OCI-M1 (cell line): ENCODE measurements around the gene MYOD1.

Experiments
- DNase-seq: peaks from one replicate; lab custom pipeline; 2025; lab: John Stamatoyannopoulos, UW

Gene MYOD1

DNA sequence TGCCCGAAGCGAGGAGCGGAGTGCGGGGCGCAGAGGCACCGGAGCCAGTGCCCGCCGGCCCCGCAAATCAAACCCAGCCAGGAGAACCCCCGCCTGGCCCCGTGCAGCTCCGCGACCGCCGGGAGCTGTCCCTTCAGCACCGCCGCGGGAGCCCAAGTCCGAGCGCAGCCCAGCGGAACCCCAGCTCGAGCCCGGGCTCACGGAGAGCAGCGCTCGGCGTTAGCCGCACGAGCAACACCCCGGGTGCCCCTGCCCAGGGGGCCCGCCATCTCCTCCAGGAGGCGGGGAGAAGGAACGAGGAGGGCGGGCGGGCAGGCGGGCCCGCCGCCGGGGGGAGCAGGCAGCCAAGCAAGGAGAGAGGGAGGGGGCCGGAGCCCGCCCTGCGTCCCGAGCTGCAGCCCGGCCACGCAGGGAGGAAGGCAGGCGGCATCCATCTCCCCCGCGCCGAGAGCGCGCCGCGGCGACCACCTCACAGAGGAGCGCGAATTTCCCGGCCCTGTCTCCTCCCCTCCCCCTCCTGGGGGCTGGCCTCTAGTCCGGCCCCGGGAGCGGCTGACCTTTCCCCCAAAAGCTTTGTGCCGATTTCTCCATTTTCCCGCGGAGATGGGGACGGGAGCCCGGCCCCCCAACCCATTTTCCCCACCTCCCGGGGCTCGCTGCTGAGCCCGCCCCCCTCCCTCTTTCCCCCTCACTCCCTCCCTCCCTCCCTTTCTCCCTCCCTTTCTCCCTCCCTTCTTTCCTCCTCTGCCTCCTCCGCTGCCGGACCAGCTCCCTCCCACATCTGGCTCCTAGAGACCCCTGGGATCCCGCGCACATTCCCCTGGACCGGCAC, 15.8 kb downstream of the MYOD1 start:
- DNase-seq = no peak

- DNase-seq = no peak
Measured at GRCh38 chr11:17735818-17736578, 16.6 kb downstream of the MYOD1 start.

GRCh38 chr11:17736579-17736893, 17.2 kb downstream of the MYOD1 start:
- DNase-seq = no peak

DNA sequence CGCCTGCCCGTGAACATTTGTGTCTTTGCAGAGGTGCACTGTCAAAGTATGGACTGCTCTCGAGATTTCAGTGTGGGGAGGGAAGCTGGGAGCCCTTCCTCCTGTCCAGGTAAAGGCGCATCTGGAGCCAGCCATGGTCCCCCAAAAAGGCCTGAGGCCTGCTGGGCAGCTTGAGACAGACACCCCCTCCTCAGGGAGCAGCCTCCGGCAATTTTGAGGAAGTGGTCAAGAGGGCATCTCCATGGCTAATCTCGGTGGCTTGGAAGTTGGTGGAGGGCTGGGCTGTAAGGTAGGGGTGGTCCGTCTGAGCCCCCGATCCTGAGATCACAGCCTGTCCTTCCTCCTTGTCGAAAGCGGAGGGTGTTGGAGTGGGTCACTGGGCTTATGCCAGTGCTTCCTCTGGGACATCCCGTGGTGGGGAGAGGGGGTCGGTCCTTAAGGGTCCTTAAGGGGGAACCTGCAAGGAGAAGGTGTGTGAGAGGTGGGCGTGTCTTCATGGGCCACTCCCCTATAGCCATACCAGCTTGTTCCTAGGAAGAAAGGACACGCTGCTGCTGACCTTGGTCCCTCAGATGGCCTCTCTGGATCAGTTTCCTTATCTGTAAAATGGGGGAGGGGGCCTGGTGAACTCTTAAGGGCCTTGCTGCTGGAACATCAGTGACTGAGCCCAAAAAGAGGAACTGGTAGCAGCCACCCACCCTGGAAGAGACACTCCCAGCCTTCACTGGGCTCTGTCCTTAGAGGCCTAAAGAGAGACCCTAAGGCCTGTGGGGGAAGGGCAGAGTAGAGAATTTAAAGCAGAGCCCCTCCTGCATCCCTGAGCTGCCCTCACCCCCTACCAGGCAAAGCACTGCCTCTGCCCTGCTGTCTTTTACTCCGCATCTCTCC, 17.8 kb downstream of the MYOD1 start:
- peak; percentile 86 for DNase-seq

GRCh38 chr11:17738151-17738973, 19.0 kb downstream of the MYOD1 start:
- peak; percentile 12 for DNase-seq

DNA sequence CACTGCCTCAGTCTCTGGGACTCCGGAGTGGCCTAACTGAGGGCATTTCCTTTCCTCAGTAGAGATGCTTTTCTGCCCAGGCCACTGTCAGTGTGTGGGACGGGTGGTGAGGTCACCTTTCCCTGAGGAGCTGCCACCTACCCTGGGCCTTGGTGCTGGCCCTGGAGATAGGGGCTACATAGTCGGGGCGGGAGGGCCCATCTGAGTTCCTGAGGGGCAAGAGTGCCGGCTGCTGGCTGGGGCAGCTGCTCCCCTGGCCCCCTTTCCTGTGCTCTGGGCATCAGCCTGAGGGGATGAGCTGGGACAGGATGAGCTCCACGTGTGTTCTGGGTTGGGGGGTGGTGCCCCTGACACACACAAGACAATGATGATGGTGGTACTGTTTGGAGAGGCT, 20.6 kb downstream of the MYOD1 start:
- no peak for DNase-seq

DNA sequence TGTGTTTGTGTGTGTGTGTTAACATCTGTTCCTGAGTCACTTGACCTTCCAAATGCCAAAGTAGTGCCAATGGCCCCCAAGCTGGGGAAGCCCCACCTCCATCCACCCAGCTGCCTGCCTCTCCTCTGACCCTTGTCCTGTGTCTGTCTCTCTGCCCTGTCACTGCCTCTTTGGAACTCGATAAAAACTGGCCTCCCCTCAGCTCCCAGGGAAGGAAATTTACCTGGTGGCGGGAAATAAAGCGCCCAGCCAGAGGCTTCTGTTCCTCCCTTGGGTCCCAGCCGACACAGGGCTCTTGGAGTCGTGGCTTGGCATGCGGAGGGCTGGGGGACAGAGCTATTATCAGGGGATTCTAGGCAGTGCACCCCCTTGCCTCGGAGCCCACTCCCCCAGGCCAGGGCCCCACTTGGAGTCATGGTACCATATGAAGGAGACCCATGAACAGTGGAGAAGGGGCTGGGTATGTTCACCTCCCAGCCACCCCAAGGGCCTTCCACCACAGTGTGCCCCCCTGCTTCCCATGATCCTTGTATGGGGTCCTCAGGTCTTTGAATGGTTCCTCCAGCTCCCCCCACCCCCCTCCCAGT, 21.4 kb downstream of the MYOD1 start:
- DNase-seq = no peak

GRCh38 chr11:17741487-17741886, 22.1 kb downstream of the MYOD1 start:
- no peak for DNase-seq

DNA sequence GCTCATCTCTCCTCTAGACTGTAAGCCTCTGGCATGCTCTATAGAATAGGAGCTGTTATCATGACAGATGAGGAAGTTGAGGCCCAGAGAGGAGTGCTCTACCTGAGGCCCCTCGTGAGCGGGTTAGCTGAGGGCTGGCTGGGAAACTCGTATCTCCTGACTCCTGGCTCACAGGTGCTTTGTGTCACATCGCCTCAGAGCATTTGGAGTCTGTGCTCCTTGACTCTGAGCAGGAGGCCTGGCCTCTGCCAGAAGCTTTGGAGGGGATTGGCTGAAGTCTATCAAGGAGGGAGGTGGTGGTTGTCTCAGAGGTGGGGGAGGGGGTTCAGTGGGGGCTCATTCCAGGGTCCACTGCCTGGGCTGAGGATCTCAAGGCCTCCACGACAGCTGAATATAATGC, 22.6 kb downstream of the MYOD1 start:
- no peak for DNase-seq

DNA sequence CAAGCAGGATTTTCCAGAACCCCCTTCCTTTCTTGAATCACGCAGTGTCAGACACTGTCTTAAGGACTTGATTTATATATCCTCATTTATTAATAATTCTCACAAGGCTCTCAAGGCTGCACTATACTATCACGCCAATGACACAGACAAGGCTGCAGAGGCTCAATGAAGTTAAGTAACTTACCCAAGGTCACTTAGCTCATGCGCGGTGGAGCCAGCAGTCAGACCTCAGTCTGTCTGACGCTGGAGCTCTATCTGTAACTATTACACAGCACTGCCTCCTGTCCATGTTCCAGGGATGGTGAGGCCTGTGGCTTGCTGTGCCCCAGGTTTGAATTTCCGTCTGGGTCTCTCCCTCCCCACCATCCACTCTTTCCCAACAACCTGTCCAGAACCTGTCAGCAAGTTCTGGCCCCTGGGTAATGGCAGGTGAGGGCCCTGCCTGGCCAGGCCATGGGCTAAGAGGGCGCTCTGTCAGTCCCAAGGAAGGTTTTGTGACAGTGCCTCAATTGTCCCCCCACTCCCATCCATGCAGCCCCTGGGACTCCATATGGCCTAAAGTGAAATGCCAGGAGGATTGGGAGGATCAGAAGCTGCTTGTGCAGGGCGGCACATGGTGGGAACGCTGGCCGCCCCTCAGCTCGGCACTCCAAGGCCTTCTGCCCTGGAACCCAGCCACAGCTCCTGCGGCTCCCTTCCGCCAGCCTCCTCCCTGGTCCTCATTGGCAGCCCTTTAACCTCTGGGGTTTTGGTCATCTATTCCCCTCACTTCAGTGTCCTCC, 23.8 kb downstream of the MYOD1 start:
- DNase-seq = no peak

DNA sequence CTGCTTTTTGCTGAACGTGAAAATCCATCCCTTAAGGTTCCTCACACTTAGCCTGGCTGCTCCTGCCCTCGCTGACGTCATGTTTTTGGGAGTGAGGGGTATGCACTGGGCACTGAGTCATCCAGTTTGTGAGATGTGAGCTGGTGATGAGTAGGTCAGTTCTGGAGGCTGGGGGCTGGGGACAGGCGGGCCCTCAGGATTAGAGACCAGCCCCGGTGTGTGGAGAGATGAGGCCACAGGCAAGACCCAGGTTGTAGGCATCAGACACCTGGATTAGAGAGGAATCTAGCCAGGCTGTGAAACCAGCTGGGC, 24.4 kb downstream of the MYOD1 start:
- no peak for DNase-seq

DNA sequence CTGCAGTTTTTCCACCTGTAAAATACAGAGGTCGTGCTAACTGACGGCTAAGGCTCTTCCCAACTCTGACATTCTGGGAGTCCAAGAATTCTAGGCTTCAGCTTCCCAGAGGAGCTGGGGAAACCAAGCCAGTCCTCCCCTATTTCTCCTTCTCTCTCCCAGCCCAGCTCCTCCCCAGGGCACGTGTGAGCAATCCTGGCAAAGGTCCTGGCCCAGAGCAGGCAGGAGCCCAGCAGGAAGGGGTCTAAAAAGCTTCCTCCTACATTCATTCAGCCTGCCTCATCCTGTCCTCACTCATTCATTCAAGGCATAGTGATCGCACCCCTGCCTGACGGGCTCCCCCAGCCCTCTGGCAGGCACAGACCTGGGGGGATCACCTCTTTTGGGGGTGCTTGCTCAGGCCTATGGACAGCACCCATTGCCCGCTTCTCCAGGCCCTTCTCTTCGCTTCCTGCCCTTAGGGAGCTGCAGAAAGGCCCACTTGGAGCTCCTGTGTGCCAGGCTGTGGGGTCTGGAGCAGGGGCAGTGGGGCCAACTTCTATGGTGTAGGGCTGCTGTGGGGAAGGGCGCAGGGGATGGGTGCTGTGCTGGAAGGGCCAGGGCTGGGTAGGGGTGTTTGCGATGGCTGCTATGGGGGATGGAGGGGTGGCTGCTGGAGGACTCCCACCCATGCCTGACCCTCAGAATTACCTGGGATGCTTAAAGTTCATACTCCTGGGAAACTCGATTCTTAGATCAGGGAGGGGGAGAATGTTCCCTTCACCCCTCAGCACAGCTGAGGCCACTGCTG, 25.0 kb downstream of the MYOD1 start:
- no peak for DNase-seq

DNA sequence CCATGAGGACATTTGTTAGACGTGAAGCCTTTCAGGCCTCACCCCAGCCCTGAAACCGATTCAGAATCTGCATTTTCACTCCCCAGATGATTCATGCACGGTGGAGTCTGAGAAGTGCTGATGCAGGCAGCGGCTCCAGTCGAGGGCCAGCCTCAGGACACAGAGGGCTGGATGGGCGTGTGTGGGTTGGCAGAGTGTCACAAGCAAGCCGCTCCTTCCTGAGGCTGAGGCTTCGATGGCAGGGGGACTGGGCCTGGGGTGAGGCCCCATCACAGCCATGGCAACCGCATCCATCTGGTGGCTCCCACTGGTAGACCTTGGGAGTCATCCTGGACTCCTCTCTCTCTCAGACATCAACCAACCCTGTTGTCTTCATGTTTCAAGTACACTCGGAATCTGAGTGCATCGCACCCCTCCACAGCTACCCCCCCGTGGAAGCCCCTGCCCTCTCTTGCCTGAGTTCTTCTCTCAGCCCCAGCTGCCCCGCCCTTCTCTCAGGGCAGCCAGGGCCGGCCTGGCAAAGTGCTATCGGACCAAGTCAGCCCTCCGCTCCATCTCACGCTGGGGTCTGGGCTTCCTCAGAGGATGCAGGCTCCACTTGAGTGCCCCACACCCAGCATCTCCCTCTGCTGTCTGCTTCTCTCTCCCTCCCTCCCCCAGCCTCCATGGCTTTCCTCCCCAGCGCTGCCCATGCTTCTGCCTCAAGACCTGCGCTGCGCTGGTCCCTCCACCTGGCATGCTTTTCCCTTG, 25.8 kb downstream of the MYOD1 start:
- DNase-seq = no peak

- no peak for DNase-seq
Measured at GRCh38 chr11:17746096-17746495, 26.7 kb downstream of the MYOD1 start.

- DNase-seq = no peak
Measured at GRCh38 chr11:17747131-17747955, 28.0 kb downstream of the MYOD1 start.

DNA sequence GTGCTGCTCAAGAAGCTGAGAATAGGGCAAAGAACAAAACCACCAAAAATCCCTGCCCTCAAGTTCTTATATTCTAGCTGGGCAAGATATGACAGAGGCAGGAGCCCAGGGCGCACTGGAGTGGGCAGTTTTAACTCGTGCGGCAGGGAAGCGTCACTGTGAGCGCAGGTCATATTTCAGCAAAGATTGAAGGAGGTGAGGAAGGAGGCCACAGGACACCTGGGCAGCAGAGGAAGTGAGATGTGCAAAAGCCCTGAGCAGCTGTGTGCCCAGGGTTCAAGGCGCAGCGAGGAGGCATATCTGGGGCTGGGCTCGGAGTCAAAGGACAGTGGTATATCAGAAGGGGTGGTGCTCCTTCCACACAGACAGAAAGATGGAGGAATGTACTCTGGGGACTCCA, 28.7 kb downstream of the MYOD1 start:
- DNase-seq = no peak

DNA sequence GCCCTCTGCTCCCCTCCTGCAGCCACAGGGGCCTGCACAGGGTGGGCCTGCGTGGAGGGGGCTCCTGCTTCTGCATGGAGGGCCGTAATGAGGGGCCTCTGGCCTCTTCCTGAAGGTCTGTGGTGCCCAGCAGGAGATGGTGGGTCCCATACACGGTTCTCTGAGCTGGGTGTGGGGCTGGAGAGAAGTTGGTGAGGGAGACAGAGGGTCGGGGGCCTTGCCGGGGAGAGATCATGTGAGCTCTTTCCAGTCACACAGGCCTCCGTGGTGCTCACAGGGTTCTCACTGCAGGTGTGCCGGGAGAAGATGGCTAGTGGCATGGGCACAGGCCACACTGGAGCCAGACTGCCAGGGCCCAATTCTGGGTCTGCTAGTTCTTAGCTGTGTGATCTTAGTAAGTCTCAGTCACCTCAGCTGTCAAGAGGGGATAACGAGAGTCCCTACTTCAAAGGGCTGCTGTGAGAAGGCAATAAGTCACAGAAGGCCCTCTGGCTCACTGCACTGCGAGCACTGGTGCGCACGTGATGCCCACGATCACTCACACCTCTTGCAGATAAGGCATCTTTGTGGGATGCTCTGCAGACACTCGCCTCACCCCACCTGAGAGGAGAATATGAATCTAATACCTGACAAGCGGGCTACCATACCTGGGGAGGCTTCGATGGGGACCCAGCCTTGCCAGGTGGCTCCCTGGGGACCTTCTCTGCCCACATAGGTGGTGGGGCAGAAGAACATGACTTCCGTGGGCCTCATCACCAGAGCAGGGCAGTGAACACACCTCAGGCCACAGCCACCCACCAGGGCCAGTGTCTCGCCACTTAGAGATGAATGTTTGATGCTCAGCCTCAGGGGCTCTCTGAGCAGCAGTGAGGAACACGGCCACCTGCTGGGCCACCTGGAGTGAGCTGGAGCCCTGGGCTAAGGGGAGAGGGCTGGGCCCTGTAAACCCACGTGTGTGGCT, 29.7 kb downstream of the MYOD1 start:
- DNase-seq = no peak
